Measurements from ENCODE around the gene BPIFB6. TPM values are rescaled to one million over a fixed set of nuclear protein-coding genes. Genes with fewer than 3 reads are reported as not detected.

BPIFB6 gene
- total RNA-seq, 1 donor from 2014 or later, result not detected

DNA sequence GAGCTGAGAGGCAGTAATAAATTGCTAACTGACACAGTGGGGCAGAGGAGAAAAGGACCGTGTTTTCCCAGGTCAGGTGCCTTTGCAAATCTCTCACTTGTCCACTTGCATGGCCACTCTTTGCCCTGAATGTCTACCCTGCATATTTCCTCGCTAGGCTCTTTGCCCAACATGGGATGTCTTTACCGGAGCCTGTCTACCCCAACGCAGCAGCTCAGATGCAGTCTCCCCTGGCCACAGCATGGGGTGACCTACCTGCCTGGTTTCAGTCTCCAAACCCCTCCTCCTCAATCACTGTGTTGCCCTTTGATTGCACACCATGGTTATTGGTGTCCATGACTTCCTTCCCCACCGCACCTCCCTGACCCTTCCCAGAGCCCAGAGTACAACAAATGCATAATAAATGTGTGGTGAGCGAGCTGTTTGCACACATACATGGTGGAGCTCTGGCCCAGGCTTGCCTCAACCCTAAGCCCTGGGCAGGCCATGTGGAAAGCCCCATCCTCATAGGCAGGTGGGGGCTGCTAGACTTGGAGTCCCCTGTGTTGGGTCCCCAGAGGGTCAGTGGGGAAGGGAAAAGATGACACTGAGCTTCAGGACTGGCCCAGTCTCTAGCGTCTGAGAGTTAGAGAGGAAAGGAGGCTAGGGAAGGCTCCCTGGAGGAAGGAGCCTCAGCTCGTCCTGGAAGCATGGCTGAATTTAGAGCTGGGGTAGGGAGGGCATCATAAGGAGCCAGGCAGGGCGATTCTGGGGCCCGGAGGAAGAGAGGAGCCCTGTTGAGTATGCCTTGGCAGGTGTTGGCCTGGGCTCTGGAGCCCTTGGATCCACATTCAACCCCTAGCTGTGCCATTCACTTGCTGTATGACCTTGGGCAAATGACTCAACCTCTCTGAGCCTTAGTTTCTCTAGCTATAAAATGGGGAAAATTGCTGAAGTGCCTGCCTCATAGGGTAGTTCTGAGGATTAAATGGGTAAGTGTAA is 4.4 kb upstream of the BPIFB6 start:
- no peak for DNase-seq (ENCODE audit: low spot score)
- Mint-ChIP-seq H3K27ac (ENCODE audit: unreplicated experiment) (no peak overlapping the region), H3K36me3 (ENCODE audit: low read depth) (no peaks in the 10 kb centered on the region), H3K9me3 (ENCODE audit: low read depth) (no peaks in the 10 kb centered on the region), H3K4me1 (ENCODE audit: low read depth) (no peaks in the 10 kb centered on the region), H3K27me3 (ENCODE audit: low read depth) (peaks cover 25% of the 10 kb centered on the region), H3K4me3 (ENCODE audit: unreplicated experiment) (no peak overlapping the region)
- TF ChIP-seq, protein P1, sequence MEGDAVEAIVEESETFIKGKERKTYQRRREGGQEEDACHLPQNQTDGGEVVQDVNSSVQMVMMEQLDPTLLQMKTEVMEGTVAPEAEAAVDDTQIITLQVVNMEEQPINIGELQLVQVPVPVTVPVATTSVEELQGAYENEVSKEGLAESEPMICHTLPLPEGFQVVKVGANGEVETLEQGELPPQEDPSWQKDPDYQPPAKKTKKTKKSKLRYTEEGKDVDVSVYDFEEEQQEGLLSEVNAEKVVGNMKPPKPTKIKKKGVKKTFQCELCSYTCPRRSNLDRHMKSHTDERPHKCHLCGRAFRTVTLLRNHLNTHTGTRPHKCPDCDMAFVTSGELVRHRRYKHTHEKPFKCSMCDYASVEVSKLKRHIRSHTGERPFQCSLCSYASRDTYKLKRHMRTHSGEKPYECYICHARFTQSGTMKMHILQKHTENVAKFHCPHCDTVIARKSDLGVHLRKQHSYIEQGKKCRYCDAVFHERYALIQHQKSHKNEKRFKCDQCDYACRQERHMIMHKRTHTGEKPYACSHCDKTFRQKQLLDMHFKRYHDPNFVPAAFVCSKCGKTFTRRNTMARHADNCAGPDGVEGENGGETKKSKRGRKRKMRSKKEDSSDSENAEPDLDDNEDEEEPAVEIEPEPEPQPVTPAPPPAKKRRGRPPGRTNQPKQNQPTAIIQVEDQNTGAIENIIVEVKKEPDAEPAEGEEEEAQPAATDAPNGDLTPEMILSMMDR (IDR thresholded peaks at IDR 0.05), result no peak

DNA sequence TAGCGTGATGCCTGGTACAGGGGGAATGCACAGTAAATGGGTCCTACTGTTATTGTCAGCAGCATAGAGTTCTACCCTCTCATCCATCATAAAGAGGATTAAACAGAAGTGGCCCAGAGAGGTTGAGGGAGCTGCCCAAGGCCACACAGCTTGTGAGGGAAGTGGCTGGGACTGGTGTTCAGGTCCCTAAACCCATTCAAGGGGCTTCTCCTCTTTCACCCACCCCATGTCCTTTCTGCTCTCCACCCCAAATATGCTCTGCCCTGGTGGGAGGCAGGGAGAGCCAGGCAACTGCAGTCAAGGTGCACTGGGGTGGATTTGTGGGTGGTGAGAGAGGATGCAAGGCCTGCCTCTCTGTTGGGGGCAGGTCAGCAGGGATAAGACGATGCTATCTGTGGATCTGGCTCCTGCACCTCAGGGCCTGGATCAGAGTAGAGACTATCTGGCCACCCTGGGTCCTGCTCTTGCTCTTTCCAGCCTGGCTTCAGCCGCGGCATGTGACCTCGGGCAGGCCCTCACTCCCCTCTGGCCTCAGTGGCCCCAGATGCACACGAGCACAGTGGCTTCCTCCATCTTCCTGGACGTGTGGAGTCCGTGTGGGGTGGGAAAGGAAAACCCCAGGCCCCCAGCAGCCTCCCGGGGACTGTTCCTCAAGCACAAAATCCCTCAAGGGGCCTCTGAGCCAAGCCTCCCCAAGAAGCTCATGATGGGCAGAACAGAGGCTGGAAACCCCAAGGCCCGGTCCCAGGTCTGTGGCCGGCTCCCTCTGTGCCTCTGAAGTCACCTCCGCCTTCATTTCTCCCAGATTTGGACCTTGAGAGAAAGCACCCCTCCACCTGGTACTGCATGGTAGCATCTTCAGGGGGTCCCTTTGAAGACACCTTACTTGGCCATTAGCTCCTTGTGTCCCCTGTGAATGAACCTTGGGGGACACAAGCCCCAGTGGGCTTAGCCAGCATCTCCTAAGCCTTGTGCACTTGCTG is 3.4 kb upstream of the BPIFB6 start:
- H3K4me1 Mint-ChIP-seq (ENCODE audit: low read depth), result no peaks in the 10 kb centered on the region
- DNase-seq (ENCODE audit: low spot score), result no peak
- TF ChIP-seq, protein P1 (IDR thresholded peaks at IDR 0.05), result no peak
- no peak overlapping the region for H3K4me3 Mint-ChIP-seq (ENCODE audit: unreplicated experiment)
- H3K27ac Mint-ChIP-seq (ENCODE audit: unreplicated experiment), result no peak overlapping the region
- H3K27me3 Mint-ChIP-seq (ENCODE audit: low read depth), result peaks cover 30% of the 10 kb centered on the region
- peaks cover under 1% of the 10 kb centered on the region for H3K9me3 Mint-ChIP-seq (ENCODE audit: low read depth)
- H3K36me3 Mint-ChIP-seq (ENCODE audit: low read depth), result no peaks in the 10 kb centered on the region

DNA sequence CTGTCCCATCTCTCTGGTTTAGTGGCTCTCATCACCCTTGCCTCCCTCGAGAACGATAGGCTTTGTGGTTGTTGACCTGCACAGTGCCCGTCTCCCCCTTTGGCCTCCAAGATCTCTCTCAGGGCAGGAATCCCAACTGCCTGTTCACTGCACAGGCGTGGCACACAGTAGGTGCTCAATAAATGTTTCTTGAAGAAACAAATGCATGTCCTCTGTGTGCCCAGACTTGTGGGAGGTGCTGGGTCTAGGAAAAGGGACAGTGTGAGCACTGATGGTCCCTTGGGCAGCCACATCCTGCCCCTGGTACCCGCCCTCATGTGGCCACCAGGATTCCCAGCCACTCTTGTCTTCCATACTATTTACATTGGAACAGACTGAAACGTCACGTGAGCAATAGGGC is 2.6 kb upstream of the BPIFB6 start:
- Mint-ChIP-seq H3K27ac (ENCODE audit: unreplicated experiment) (no peak overlapping the region), H3K4me3 (ENCODE audit: unreplicated experiment) (no peak overlapping the region), H3K4me1 (ENCODE audit: low read depth) (no peaks in the 10 kb centered on the region), H3K36me3 (ENCODE audit: low read depth) (no peaks in the 10 kb centered on the region), H3K9me3 (ENCODE audit: low read depth) (peaks cover 4% of the 10 kb centered on the region), H3K27me3 (ENCODE audit: low read depth) (peaks cover 30% of the 10 kb centered on the region)
- no peak for DNase-seq (ENCODE audit: low spot score)
- TF ChIP-seq, protein P1 (IDR thresholded peaks at IDR 0.05), result no peak

DNA sequence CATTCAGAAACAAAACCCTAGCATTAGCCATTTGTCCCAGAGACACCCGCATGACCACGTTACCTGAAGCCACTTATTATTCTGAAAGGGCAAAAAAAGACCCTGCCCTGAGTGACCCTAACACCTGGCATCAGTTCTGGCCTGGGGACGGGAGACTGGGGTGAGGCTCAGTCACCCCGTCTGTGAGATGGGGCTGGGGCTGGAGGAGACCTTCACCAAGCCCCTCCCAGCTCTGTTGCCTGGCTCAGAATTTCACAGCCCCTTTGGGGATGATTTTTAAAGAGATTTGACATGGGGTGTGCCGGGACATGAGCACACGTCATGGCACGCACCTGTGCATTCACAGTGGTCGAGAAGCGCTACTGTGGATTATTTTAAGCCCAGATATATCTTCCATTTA is 1.4 kb upstream of the BPIFB6 start:
- Mint-ChIP-seq H3K4me1 (ENCODE audit: low read depth) (no peaks in the 10 kb centered on the region), H3K36me3 (ENCODE audit: low read depth) (no peaks in the 10 kb centered on the region)
- TF ChIP-seq, protein P1 (IDR thresholded peaks at IDR 0.05), result no peak

DNA sequence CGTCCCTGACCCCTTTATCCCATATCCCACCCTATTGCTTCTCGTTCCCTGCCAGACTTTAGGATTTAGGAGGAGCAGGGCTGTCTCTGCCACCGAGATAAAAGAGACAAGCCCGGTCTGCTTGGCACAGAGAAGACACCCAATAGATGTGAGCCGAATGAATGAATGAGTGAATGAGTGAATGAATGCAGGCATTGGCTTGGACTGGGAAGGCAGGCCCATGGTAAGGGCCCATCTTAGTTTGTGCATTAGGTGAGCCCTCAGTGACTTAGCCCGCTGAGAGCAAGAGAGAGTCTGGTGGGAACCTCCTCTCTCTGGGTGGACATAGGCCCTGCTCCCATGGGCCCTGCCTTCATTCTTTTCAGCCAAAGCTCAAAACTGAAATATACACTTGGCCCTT is 879 bp upstream of the BPIFB6 start:
- H3K27ac Mint-ChIP-seq (ENCODE audit: unreplicated experiment), result no peak overlapping the region
- no peaks in the 10 kb centered on the region for H3K36me3 Mint-ChIP-seq (ENCODE audit: low read depth)
- peaks cover 4% of the 10 kb centered on the region for H3K9me3 Mint-ChIP-seq (ENCODE audit: low read depth)
- peaks cover 32% of the 10 kb centered on the region for H3K27me3 Mint-ChIP-seq (ENCODE audit: low read depth)
- H3K4me3 Mint-ChIP-seq (ENCODE audit: unreplicated experiment), result no peak overlapping the region
- no peak for DNase-seq (ENCODE audit: low spot score)
- TF ChIP-seq, protein P1 (IDR thresholded peaks at IDR 0.05), result no peak
- no peaks in the 10 kb centered on the region for H3K4me1 Mint-ChIP-seq (ENCODE audit: low read depth)

More for the DNA sequence above, 1.4 kb upstream of the BPIFB6 start:
- DNase-seq (ENCODE audit: low spot score), result no peak
- H3K4me3 Mint-ChIP-seq (ENCODE audit: unreplicated experiment), result no peak overlapping the region
- H3K9me3 Mint-ChIP-seq (ENCODE audit: low read depth), result peaks cover 4% of the 10 kb centered on the region
- H3K27me3 Mint-ChIP-seq (ENCODE audit: low read depth), result peaks cover 32% of the 10 kb centered on the region
- no peak overlapping the region for H3K27ac Mint-ChIP-seq (ENCODE audit: unreplicated experiment)

Data from chondrocyte (in vitro differentiated cells).